SK-N-SH treated with all-trans-retinoic acid at 6 μM for 48 hours (cell line): ENCODE data around the gene GNS.

Experiments
- BACH2 ChIP-seq: fragments of 250-450 bp; sonication (Bioruptor Pico); IDR thresholded peaks from 2 replicates; pipeline ENCODE4 v1.9.0; 2021; ENCODE audit warnings: mild to moderate bottlenecking, borderline replicate concordance
- CSDC2 ChIP-seq: fragments of 250-450 bp; sonication (Bioruptor Pico); IDR thresholded peaks from 2 replicates; pipeline ENCODE4 v1.5.0; 2020; ENCODE audit warnings: mild to moderate bottlenecking, moderate library complexity
- ESRRG ChIP-seq: fragments of 250-450 bp; sonication (Bioruptor Pico); IDR thresholded peaks from 2 replicates; pipeline ENCODE4 v1.6.1; 2021; ENCODE audit warnings: mild to moderate bottlenecking
- GLIS3 ChIP-seq: fragments of 250-450 bp; sonication (Bioruptor Pico); IDR thresholded peaks from 2 replicates; pipeline ENCODE4 v1.5.0; 2020; ENCODE audit warnings: mild to moderate bottlenecking, moderate library complexity
- OSR1 ChIP-seq: fragments of 250-450 bp; sonication (Bioruptor Pico); IDR thresholded peaks from 2 replicates; pipeline ENCODE4 v1.8.0; 2022; ENCODE audit warnings: moderate library complexity, mild to moderate bottlenecking, inconsistent platforms
- SNAI2 ChIP-seq: fragments of 250-450 bp; sonication (Bioruptor Pico); IDR thresholded peaks from 2 replicates; pipeline ENCODE4 v1.5.0; 2020; ENCODE audit warnings: mild to moderate bottlenecking, moderate library complexity
- ZFP3 ChIP-seq: fragments of 250-450 bp; sonication (Bioruptor Pico); IDR thresholded peaks from 2 replicates; pipeline ENCODE4 v1.5.0; 2020; ENCODE audit warnings: mild to moderate bottlenecking, moderate library complexity
- ZNF70 ChIP-seq: fragments of 450-650 bp; formaldehyde crosslinking; IDR thresholded peaks from 2 replicates; pipeline ENCODE4 v1.5.0; 2020; ENCODE audit warnings: mild to moderate bottlenecking, moderate library complexity
- TF ChIP-seq, protein P1 (sequence below): fragments of 250-450 bp; sonication (Bioruptor Pico); IDR thresholded peaks from 2 replicates; pipeline ENCODE4 v1.8.0; 2020; ENCODE audit warnings: mild to moderate bottlenecking, moderate library complexity, borderline replicate concordance
- TF ChIP-seq, protein P2 (sequence below): fragments of 250-450 bp; sonication (Bioruptor Pico); IDR thresholded peaks from 2 replicates; pipeline ENCODE4 v1.5.1; 2020; ENCODE audit warnings: low read depth, mild to moderate bottlenecking, moderate library complexity

GRCh38 chr12:64773386-64773785 is 14.2 kb upstream of the GNS start:
- no peak for TF ChIP-seq CSDC2 (CRISPR knock-in tag)
- TF ChIP-seq, protein P1, sequence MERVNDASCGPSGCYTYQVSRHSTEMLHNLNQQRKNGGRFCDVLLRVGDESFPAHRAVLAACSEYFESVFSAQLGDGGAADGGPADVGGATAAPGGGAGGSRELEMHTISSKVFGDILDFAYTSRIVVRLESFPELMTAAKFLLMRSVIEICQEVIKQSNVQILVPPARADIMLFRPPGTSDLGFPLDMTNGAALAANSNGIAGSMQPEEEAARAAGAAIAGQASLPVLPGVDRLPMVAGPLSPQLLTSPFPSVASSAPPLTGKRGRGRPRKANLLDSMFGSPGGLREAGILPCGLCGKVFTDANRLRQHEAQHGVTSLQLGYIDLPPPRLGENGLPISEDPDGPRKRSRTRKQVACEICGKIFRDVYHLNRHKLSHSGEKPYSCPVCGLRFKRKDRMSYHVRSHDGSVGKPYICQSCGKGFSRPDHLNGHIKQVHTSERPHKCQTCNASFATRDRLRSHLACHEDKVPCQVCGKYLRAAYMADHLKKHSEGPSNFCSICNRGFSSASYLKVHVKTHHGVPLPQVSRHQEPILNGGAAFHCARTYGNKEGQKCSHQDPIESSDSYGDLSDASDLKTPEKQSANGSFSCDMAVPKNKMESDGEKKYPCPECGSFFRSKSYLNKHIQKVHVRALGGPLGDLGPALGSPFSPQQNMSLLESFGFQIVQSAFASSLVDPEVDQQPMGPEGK (CRISPR knock-in tag): no peak
- TF ChIP-seq OSR1 (CRISPR knock-in tag): no peak
- TF ChIP-seq, protein P2, sequence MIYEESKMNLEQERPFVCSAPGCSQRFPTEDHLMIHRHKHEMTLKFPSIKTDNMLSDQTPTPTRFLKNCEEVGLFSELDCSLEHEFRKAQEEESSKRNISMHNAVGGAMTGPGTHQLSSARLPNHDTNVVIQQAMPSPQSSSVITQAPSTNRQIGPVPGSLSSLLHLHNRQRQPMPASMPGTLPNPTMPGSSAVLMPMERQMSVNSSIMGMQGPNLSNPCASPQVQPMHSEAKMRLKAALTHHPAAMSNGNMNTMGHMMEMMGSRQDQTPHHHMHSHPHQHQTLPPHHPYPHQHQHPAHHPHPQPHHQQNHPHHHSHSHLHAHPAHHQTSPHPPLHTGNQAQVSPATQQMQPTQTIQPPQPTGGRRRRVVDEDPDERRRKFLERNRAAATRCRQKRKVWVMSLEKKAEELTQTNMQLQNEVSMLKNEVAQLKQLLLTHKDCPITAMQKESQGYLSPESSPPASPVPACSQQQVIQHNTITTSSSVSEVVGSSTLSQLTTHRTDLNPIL: no peak
- no peak for TF ChIP-seq ESRRG
- no peak for TF ChIP-seq GLIS3 (CRISPR knock-in tag)
- TF ChIP-seq SNAI2 (CRISPR knock-in tag): no peak
- no peak for TF ChIP-seq ZFP3 (CRISPR knock-in tag)
- TF ChIP-seq ZNF70 (CRISPR knock-in tag): no peak
- TF ChIP-seq BACH2: no peak
